ENCODE data around the gene FBH1.
"Not testable (repeated sequence)": the region's sequence is repeated elsewhere in the genome, so short reads cannot be mapped to it uniquely, and the experiment has no call there.

Gene FBH1

DNA sequence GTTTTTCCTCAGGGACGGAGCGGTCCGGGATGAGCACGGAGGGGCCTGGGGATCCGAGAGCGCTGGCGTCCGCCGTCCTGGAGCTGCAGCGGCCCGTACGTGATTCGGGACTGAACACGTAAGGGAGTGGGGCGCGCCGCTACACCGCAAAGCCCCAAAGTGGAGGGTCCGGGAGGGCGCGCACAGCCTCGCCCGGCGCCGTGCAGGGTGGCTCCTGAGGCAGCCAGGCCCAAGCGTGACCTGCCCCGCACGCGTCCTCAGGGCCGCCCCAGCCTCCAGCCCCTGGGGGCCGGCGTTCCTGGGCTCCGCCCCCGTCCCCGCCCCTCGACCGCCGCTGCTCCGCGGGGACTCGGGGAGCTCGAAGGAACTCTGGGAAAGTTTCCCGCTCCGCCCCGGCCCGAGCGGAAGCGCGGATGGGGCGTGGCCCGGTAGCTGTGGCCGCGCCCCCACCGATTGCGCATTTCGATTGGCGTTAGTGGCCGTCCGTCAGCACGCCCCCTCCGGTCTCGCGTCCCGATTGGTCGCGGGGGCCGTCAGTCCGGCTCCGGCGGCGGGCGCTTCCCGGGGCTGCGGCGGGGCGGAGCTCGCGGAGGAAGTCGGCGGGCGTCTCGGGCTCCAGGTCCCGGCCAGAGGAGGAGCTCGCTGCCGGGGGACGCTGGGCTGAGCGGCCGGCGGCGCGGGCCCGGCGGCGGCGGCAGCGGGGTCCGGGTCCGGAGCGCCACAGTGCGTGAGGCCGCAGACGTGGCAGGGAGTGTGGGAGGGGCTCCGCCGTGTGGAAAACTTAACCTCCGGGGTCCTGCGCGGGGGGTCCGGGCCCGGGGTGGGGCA lies at the start of gene FBH1, which contains the start of gene ANKRD16:
Gene FBH1 (plus strand): TSS at position 620 of the 828 bp plus-strand sequence. CDS start 103 bp downstream, at position 723.
Gene ANKRD16 (minus strand): TSS at position 270 of the 828 bp plus-strand sequence. CDS start 539 bp downstream, outside the sequence.
- peaks cover 63% of the 10 kb centered on the region for H3K4me1 Mint-ChIP-seq
- DNase-seq: peak; percentile 97 to 98
- no peaks in the 10 kb centered on the region for H3K27me3 Mint-ChIP-seq

DNA sequence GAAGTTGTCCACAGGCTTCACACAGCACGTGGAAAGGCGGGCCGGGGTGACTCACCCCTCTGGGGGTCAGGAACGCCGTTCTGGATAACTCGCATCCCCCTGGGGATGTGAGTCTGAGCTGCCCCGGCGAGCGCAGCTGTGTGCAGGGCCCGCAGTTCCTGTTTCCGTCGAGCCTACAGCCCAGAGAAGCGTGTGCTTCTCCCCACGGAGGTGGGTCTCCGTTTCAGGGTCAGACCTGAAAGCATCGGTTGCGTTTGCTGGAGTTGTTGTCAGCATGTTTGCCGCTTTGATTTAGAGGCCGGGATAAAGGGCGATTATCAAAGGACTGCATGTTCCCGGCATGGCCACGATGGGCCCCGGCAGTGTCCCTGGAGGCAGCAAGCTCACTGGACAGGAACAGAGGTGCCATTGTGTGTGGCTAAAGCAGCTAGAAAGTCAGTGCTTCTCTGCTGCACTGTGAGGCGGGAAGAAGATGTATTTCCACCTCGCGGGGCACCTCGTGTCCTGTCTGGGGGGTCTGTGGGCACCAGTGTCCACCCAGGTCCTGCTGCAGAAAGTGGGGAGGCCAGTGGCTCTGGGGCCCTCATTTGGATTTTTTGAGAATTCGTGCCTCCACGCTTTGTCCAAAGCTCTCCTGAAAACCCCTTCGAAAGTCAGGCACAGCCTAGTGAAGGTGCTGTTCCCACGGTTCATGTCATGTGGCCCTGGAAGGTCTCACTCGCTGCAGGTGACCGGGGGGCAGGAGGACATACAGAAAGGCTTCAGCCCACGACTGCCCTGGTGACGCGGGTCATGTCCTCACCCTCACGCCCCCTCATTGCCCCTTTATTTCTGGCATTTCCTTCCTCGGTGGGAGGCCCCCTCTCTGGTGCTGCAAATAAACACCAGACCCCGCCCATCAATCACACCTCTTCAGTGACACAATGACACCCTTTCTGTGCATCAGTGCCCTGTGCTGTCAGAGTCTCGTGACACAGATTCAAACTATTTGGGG lies 49.4 kb upstream of the FBH1 start:
- Mint-ChIP-seq H3K4me1 (peaks cover 29% of the 10 kb centered on the region), H3K27ac (no peak overlapping the region), H3K9me3 (no peaks in the 10 kb centered on the region), H3K4me3 (no peak overlapping the region), H3K27me3 (peaks cover 10% of the 10 kb centered on the region)
- ATAC-seq: no peak
- DNase-seq: no peak

More for the DNA sequence above, at the start of gene FBH1, which contains the start of gene ANKRD16:
- peak within 1 kb of the TSS; percentile 88 to 98 for H3K4me3 Mint-ChIP-seq
- H3K27ac Mint-ChIP-seq: peak within 1 kb of the TSS; percentile 75 to 88
- ATAC-seq: peak; percentile 87
- H3K9me3 Mint-ChIP-seq: no peaks in the 10 kb centered on the region

DNA sequence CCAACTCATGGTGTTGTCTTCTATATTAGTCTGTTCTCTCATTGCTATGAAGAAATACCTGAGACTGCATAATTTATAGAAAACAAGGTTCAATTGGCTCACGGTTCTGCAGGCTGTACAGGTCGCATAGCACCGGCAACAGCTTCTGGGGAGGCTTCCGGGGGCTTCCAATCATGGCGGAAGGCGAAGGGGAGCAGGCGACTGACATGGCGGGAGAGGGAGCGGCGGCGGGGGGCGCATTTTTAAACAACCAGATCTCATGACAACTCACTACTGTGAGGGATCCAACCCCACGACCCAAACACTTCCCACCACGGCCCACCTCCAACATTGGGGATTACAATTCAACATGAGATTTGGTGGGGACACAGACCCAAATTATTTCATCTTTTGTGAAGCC lies 48.1 kb upstream of the FBH1 start:
- H3K4me3 Mint-ChIP-seq: no peak overlapping the region
- peaks cover 10% of the 10 kb centered on the region for H3K27me3 Mint-ChIP-seq
- H3K4me1 Mint-ChIP-seq: peaks cover 42% of the 10 kb centered on the region
- peak overlapping the region in 1 of 2 donors; percentile 63 for H3K27ac Mint-ChIP-seq
- DNase-seq (no peak), ATAC-seq (no peak)
- H3K9me3 Mint-ChIP-seq: peaks cover 0 to 6% of the 10 kb centered on the region in 2 donors

DNA sequence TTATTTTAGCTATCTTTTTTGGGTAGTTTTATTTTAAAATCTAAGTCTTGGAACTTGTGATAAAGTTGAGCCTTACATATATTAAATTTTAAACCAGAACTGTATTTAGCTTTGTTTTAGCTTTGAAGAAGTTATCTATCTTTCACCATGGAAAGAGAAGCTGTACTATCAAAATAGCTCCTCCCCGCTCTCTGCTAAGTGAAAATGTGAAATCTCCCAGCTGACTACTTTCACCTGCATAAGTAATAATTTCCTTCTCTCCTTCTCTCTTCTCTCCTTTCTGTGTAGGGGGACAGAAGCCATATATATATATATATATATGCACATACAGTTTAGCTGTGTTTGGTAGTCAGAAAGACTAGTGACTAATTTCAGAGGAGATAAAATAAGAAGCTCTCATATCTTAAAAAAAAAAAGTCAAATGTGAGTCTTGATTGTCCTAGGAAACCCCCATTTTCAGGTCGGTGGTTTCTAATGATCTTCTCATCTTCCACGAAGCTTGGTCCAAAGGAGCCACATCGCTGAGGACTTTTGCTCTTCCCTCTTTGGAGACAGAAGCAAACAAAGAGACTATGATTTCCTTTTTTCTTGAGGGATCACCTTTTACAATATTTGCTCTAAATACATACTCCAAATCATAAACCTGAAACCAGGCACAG lies 46.2 kb upstream of the FBH1 start:
- ATAC-seq (peak; percentile 62), DNase-seq (no peak)
- Mint-ChIP-seq H3K4me1 (peaks cover 42% of the 10 kb centered on the region), H3K27ac (peak overlapping the region; percentile 65 to 89), H3K27me3 (peaks cover 10% of the 10 kb centered on the region), H3K4me3 (peak overlapping the region; percentile 46 to 68), H3K9me3 (peaks cover 0 to 6% of the 10 kb centered on the region in 2 donors)

DNA sequence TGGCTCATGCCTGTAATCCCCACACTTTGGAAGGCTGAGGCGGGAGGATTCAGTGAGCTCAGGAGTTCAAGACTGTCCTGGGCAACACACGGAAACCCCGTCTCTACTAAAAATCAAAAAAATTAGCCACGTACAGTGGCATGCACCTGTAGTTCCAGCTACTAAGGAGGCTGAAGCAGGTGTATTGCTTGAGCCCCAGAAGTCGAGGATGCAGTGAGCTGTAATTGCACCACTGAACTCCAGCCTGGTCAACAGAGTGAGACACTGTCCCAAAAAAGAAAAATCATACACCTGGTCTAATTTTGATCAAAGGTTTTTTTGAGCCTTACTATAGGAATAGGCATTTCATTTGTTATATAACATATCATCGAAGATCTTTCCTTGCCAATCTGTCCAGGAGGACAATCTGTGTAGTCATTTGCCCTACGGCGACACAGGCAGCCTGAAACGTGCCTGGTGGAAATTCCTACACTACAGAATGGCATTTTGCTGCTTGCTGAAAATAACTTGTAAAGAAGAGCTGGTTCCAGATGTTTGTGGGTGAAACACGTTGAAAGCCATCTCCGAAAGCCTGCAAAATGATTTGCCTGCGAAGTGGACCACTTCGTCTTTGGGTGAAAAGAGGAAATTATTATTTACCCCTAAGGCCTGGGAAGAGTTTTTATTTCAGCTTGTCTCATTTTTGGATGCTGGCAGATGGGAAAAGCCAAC lies 45.5 kb upstream of the FBH1 start:
- peaks cover 0 to 6% of the 10 kb centered on the region in 2 donors for H3K9me3 Mint-ChIP-seq
- ATAC-seq (no peak), DNase-seq (no peak)
- H3K4me3 Mint-ChIP-seq: peak overlapping the region; percentile 46 to 68
- H3K4me1 Mint-ChIP-seq: peaks cover 42% of the 10 kb centered on the region
- peaks cover 10% of the 10 kb centered on the region for H3K27me3 Mint-ChIP-seq
- H3K27ac Mint-ChIP-seq: peak overlapping the region; percentile 65 to 89

DNA sequence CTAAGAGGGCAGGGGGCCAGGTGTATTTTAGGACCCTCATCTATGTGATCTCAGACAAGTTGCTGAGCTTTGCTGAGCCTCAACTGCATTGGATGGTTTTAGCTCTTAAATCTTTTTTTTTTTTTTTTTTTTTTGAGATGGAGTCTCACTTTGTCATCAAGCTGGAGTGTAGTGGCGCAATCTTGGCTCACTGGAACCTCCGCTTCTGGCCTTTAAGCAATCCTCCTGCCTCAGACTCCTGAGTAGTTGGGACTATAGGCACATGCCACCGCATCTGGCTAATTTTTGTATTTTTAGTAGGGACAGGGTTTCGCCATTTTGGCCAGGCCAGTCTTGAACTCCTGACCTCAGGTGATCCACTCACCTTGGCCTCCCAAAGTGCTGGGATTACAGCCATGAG lies 43.4 kb upstream of the FBH1 start:
- H3K27me3 Mint-ChIP-seq, H3K4me3 Mint-ChIP-seq, H3K9me3 Mint-ChIP-seq, ATAC-seq, DNase-seq: not testable (repeated sequence)
- peak overlapping the region; percentile 59 to 98 for H3K27ac Mint-ChIP-seq
- peaks cover 36% of the 10 kb centered on the region for H3K4me1 Mint-ChIP-seq

DNA sequence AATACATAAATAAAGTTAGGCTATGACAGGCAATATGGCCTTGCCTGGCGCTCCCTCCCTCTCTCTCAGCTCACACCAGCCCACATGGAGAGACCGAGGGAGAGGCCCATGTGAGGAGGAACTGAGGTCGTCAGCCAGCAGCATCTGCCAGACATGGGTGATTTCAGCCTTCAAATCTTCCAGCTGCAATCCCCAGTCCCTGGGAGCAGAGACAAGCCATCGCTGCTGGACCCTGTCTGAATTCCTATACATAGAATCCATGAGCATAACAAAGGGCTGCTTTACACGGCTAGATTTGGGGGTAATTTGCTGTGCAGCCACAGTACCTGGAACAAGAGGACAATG lies 35.9 kb upstream of the FBH1 start:
- no peak overlapping the region for H3K4me3 Mint-ChIP-seq
- no peak overlapping the region for H3K27ac Mint-ChIP-seq
- H3K4me1 Mint-ChIP-seq: peaks cover 6% of the 10 kb centered on the region
- DNase-seq (no peak), ATAC-seq (no peak)
- H3K9me3 Mint-ChIP-seq: no peaks in the 10 kb centered on the region
- no peaks in the 10 kb centered on the region for H3K27me3 Mint-ChIP-seq

DNA sequence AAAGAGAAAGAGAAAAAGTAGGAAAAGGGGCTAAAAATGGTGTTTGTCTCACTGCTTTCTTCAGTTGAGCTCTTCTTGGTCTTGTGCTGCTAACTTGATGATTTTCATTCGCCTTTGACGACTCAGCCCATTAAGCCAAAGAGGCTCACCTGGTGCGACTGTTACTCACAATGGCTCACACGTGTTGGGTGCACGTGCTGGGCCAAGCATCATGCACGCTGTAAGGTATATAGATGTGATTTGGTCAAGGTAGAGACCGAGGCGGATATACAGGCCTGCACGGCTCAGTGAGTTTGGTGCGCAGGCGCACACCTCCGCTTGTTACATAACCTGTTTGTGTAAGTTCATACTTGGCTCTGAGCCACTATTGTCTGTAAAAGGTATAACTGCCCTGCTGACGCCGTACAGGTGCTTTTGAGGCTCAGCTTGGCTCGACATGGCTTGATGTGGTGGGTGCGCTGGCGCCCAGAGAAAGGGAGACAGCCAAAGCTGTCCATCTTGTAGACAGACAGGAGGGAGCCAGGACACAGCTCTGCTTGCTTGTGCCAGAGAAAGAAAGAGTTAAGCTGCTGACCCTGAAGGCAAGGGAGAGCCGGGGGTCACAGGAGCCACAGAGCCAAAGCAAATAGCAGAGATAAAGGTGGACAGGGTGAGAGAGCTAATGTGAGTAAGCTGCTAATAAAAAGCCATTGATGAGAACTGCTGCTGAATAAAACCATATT lies 33.9 kb upstream of the FBH1 start:
- Mint-ChIP-seq H3K9me3 (no peaks in the 10 kb centered on the region), H3K27me3 (no peaks in the 10 kb centered on the region), H3K4me1 (peaks cover 6% of the 10 kb centered on the region), H3K4me3 (no peak overlapping the region), H3K27ac (no peak overlapping the region)
- DNase-seq (no peak), ATAC-seq (no peak)

DNA sequence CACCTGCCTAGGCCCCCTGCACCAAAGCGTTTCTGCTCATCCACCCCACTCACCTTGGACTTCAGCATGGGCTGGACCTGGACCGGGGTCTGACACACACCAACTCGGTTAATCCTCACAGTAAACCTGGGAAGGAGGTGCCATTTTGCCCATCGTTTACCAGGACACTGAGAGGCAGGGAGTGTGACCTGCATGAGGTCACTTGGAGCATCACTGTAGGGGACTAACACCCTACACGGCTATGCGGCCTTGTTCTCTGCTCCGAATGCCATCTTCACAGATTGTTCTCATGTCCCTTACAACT lies 33.4 kb upstream of the FBH1 start:
- peaks cover 6% of the 10 kb centered on the region for H3K4me1 Mint-ChIP-seq
- H3K27ac Mint-ChIP-seq: no peak overlapping the region
- no peak overlapping the region for H3K4me3 Mint-ChIP-seq
- no peaks in the 10 kb centered on the region for H3K27me3 Mint-ChIP-seq
- H3K9me3 Mint-ChIP-seq: no peaks in the 10 kb centered on the region
- DNase-seq: no peak
- no peak for ATAC-seq

DNA sequence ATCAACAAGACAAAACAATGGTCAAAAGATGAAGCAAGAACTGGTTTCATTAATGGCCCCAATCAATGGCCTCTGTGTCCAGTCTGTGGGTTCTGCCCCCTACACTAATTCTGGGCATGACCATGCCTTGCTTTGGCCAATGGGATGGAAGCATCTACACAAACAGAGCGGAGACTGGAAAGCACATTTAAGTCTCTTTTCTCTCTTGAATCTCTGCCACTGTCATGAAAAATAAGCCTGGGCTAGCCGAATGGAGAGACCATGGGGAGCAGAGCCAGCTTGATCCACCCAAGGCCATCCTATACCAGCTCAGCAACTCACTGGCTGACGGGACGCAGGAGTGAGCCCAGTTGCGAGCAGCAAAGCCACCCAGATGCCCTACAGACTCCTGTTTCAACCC lies 31.2 kb upstream of the FBH1 start:
- H3K27me3 Mint-ChIP-seq: no peaks in the 10 kb centered on the region
- H3K27ac Mint-ChIP-seq: no peak overlapping the region
- H3K9me3 Mint-ChIP-seq: no peaks in the 10 kb centered on the region
- DNase-seq: no peak
- H3K4me1 Mint-ChIP-seq: peaks cover 8% of the 10 kb centered on the region
- no peak overlapping the region for H3K4me3 Mint-ChIP-seq
- ATAC-seq: no peak

DNA sequence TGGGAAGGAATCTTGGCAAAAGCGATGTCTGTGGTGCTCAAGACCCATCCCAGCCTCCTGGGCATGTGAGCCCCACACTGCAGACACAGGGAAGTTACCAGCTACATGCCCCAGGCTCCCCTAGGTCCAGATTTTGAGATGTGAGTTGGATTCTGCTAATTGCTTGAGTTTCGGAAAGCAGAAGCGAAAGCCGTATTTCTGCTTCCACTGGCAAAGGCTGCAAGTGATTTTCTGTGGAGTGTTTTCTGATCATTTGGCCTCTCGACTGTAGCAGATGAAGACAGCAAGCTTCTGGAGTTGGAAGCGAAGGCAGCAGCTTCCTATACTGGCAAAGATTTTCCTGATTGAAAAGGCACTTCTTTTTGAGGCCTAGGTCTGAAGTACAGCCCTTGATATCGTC lies 30.0 kb upstream of the FBH1 start:
- Mint-ChIP-seq H3K27me3 (no peaks in the 10 kb centered on the region), H3K4me3 (no peak overlapping the region), H3K27ac (no peak overlapping the region)

DNA sequence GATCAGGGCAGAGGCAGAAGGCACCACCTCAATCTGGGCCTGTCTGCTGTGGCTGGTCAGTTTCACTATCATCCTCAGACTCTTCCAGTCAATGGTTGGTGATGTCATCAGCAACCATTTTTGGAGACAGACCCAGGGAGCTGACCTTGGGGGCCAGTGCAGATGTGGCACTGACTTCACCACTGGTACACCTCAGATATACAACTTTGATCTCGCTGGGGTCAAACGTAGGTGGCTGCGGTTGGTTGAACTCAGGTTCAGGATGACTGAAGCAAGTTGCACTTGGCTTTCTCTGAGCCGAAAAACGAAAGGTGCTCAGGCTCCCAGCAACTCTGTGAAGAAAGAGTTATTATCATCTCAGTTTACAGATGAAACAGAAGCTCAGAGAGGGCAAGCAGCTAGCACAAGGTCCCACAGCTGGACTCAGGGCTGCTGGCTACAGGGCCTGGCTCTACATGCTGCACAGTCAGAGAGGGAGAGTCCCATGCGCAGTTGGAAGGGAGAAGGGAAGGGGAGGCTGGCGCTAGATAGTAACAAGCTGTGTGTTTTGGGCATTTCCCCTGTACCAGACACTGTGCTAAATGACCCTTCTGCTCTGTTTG lies 27.6 kb upstream of the FBH1 start:
- H3K9me3 Mint-ChIP-seq: no peaks in the 10 kb centered on the region
- peaks cover 8% of the 10 kb centered on the region for H3K4me1 Mint-ChIP-seq
- peak overlapping the region in 1 of 2 donors; percentile 35 for H3K27ac Mint-ChIP-seq
- H3K4me3 Mint-ChIP-seq: no peak overlapping the region
- DNase-seq (peak in 1 of 2 donors; percentile 17), ATAC-seq (peak; percentile 74)
- H3K27me3 Mint-ChIP-seq: no peaks in the 10 kb centered on the region

More for the DNA sequence above, 30.0 kb upstream of the FBH1 start:
- H3K4me1 Mint-ChIP-seq: peaks cover 8% of the 10 kb centered on the region
- no peaks in the 10 kb centered on the region for H3K9me3 Mint-ChIP-seq
- DNase-seq (no peak), ATAC-seq (no peak)

DNA sequence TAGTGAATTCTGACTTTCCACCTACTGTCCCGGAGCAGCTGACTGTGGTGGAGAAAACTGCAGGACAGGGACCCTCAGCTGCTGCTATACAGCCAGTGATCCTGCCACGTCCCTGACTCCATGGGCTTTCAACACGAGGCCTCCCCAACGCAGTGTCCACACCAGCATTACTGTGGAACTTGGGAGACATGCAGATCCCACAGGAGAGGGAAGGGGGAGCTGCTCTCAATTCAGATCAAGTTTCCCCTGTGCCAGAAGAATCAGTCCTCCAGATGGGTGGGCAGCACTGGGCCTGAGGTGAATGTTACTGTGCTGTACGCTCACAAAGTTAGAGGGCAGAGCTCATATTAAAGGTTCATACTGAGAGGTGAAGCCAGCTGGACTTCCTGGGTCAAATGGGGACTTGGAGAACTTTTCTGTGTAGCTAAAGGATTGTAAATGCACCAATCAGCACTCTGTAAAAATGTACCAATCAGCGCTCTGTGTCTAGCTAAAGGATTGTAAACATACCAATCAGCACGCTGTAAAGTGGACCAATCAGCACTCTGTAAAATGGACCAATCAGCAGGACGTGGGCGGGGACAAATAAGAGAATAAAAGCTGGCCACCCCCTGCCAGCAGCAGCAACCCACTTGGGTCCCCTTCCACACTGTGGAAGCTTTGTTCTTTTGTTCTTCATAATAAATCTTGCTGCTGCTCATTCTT lies 26.9 kb upstream of the FBH1 start:
- not testable (repeated sequence) for H3K27ac Mint-ChIP-seq, DNase-seq, H3K27me3 Mint-ChIP-seq, ATAC-seq, H3K4me3 Mint-ChIP-seq, H3K4me1 Mint-ChIP-seq, H3K9me3 Mint-ChIP-seq

Data from stimulated activated naive CD8-positive, alpha-beta T cell treated with anti-CD3 and anti-CD28 coated beads, Interleukin-15, amount 100 ng/mL, for 72 hours (primary cell).